PC-3 (cell line): ENCODE results near the gene PLCL1. TPM values are rescaled to one million over a fixed set of nuclear protein-coding genes. Genes with fewer than 3 reads are reported as not detected.

ENCODE experiments used
- ATAC-seq: fragments of 200-7000 bp; cut with Tn5 transposase; 2 replicates; pipeline ENCODE4 v1.9.1; 2020; ENCODE audit warnings: mild to moderate bottlenecking, moderate library complexity
- BruUV-seq: library from RNA; stranded (reverse); fragments of 400-500 nt; replicated peaks from 2 replicates; lab custom pipeline; 2021; lab: Mats Ljungman, UMichigan
- CTCF ChIA-PET: fragments of 300-600 bp; sonication (Branson Sonifier 250); formaldehyde crosslinking; loops from one replicate; lab custom pipeline; 2022; ENCODE audit warnings: antibody characterized with exemption; lab: Charles Lee
- POLR2A ChIA-PET: fragments of 300-600 bp; sonication (Branson Sonifier 250); formaldehyde crosslinking; loops from one replicate; lab custom pipeline; 2022; ENCODE audit warnings: antibody characterized with exemption; ENCODE audit not compliant: unreplicated experiment; lab: Charles Lee
- DNase-seq: peaks from one replicate; pipeline ENCODE4 v3.0.0-alpha.2; 2015
- H2AFZ ChIP-seq: fragments of 300-600 bp; sonication (generic); 2 replicates; pipeline ENCODE4 v1.6.0; 2016; ENCODE audit warnings: antibody characterized with exemption, low read length
- H3F3A ChIP-seq: fragments of 300-600 bp; sonication (generic); one replicate; pipeline ENCODE4 v1.6.0; 2017; ENCODE audit warnings: antibody characterized with exemption, low read length, control low read depth, mild to moderate bottlenecking; ENCODE audit not compliant: unreplicated experiment
- H3K27ac ChIP-seq: fragments of 300-600 bp; sonication (generic); 2 replicates; pipeline ENCODE4 v1.5.1; 2016; ENCODE audit warnings: mild to moderate bottlenecking, low read length
- H3K27me3 ChIP-seq: fragments of 300-600 bp; sonication (generic); 2 replicates; pipeline ENCODE4 v1.6.1; 2016; ENCODE audit warnings: low read length, mixed read lengths
- H3K36me3 ChIP-seq: fragments of 300-600 bp; sonication (generic); 2 replicates; pipeline ENCODE4 v1.6.1; 2016; ENCODE audit warnings: low read depth, mixed run types, low read length, mixed read lengths
- H3K4me1 ChIP-seq: fragments of 300-600 bp; sonication (generic); 2 replicates; pipeline ENCODE4 v1.5.1; 2016; ENCODE audit warnings: low read length; ENCODE audit not compliant: insufficient read depth
- H3K4me2 ChIP-seq: fragments of 300-600 bp; sonication (generic); 2 replicates; pipeline ENCODE4 v1.6.0; 2016; ENCODE audit warnings: low read length
- H3K4me3 ChIP-seq: fragments of 300-600 bp; sonication (generic); 2 replicates; pipeline ENCODE4 v1.5.1; 2016; ENCODE audit warnings: mild to moderate bottlenecking, low read length, mixed read lengths
- H3K79me2 ChIP-seq: fragments of 300-600 bp; sonication (generic); 2 replicates; pipeline ENCODE4 v1.6.1; 2017; ENCODE audit warnings: low read length, mixed read lengths
- H3K9ac ChIP-seq: fragments of 300-600 bp; sonication (generic); 2 replicates; pipeline ENCODE4 v1.6.0; 2016; ENCODE audit warnings: mild to moderate bottlenecking, low read length
- H3K9me2 ChIP-seq: fragments of 300-600 bp; sonication (generic); replicated peaks from 2 replicates; pipeline ENCODE4 v1.6.1; 2016; ENCODE audit warnings: mixed run types, low read length, mixed read lengths
- H3K9me3 ChIP-seq: fragments of 300-600 bp; sonication (generic); 2 replicates; pipeline ENCODE4 v1.6.1; 2016; ENCODE audit warnings: low read length, mixed read lengths
- H4K20me1 ChIP-seq: fragments of 300-600 bp; sonication (generic); 2 replicates; pipeline ENCODE4 v1.6.1; 2016; ENCODE audit warnings: low read length, mixed read lengths
- EZH2 ChIP-seq: fragments of 300-600 bp; sonication (generic); IDR thresholded peaks from one replicate; pipeline ENCODE4 v1.6.1; 2017; ENCODE audit warnings: antibody characterized with exemption, mild to moderate bottlenecking, low read length; ENCODE audit not compliant: unreplicated experiment
- EZH2phosphoT487 ChIP-seq: fragments of 300-600 bp; sonication (generic); IDR thresholded peaks from 2 replicates; pipeline ENCODE4 v1.6.1; 2018; ENCODE audit warnings: mild to moderate bottlenecking, antibody characterized with exemption, low read length, borderline replicate concordance
- intact Hi-C: fragments of 100-400 bp; cut with micrococcal nuclease; formaldehyde crosslinking; loops from 2 replicates; pipeline ENCODE4 v1.9.0; 2023
- total RNA-seq: library from RNA; depleted of rRNA; stranded (reverse); fragments of >200 nt; gene quantifications from 2 replicates; pipeline ENCODE4 v1.2.3, GENCODE V29; 2014
- TF ChIP-seq, protein P1 (sequence below): fragments of 300-600 bp; sonication (generic); conservative IDR thresholded peaks from 2 replicates; pipeline ENCODE4 v1.5.1; 2017; ENCODE audit warnings: antibody characterized with exemption, low read depth, mild to moderate bottlenecking, low read length

Gene PLCL1
- total RNA-seq, 1 experiment from 2014 or later: not detected

DNA sequence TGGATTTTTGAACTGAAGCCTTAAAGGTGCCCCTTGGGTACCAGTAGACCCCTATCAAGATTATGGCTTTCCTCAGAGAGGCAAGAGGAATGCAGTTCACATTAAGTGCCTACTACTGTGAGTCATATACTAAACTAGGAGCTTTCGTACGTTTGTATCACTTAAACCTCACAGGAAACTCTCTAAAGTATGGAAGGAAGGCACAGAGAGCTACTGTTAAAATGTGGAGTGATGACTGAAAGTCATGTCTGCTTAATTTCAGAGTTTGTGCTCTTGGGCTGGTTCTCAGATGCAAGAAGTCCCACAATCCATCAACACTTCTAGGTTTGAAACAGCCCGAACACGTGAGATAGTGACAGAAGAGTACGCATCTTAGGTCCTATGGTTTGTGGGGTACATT is 4.7 kb downstream of the PLCL1 start:
- no peaks in the 10 kb centered on the region for H3F3A ChIP-seq
- no peaks in the 10 kb centered on the region for H4K20me1 ChIP-seq
- ChIA-PET POLR2A (no interaction called here), CTCF (no interaction called here)
- peaks cover 71% of the 10 kb centered on the region for H3K27me3 ChIP-seq
- no peak overlapping the region for H3K4me3 ChIP-seq
- H3K9me3 ChIP-seq: no peaks in the 10 kb centered on the region
- no peak overlapping the region for H2AFZ ChIP-seq
- DNase-seq (no peak), ATAC-seq (no peak)
- BruUV-seq: no TSS peak
- intact Hi-C loops: no loop called here
- no peaks in the 10 kb centered on the region for H3K36me3 ChIP-seq
- H3K9me2 ChIP-seq: no peaks in the 10 kb centered on the region
- no peaks in the 10 kb centered on the region for H3K79me2 ChIP-seq
- peaks cover 5% of the 10 kb centered on the region; the same call in 1 of the 2 replicates for H3K4me1 ChIP-seq
- no peak overlapping the region for H3K27ac ChIP-seq
- no peak overlapping the region for H3K4me2 ChIP-seq
- no peak overlapping the region for H3K9ac ChIP-seq
- TF ChIP-seq EZH2 (no peak), EZH2phosphoT487 (no peak)
- TF ChIP-seq, protein P1, sequence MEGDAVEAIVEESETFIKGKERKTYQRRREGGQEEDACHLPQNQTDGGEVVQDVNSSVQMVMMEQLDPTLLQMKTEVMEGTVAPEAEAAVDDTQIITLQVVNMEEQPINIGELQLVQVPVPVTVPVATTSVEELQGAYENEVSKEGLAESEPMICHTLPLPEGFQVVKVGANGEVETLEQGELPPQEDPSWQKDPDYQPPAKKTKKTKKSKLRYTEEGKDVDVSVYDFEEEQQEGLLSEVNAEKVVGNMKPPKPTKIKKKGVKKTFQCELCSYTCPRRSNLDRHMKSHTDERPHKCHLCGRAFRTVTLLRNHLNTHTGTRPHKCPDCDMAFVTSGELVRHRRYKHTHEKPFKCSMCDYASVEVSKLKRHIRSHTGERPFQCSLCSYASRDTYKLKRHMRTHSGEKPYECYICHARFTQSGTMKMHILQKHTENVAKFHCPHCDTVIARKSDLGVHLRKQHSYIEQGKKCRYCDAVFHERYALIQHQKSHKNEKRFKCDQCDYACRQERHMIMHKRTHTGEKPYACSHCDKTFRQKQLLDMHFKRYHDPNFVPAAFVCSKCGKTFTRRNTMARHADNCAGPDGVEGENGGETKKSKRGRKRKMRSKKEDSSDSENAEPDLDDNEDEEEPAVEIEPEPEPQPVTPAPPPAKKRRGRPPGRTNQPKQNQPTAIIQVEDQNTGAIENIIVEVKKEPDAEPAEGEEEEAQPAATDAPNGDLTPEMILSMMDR: no peak

DNA sequence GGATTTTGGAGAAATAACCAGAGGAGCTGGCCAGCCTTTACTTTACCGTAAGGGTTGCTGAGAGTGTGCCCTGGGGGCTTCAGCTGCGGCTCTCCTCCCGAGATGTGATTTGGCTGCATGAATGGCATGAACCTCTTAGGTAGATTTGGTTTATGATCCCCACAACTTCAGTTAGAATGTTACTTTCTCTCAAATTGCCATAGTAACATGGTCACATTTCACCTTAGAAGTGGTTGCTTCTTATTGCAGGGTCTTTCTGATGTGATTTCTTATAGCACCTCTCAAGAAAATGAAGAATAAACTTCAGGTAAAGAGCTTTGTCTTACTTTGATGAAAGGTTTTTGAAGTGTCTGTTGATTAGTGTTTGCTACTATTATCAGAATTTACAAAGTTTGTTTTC is 5.6 kb downstream of the PLCL1 start:
- no peak overlapping the region for H2AFZ ChIP-seq
- no peak overlapping the region for H3K4me3 ChIP-seq
- H3K36me3 ChIP-seq: no peaks in the 10 kb centered on the region
- ATAC-seq (no peak), DNase-seq (no peak)
- peaks cover 65% of the 10 kb centered on the region for H3K27me3 ChIP-seq
- no peaks in the 10 kb centered on the region for H3F3A ChIP-seq
- no peaks in the 10 kb centered on the region for H3K9me2 ChIP-seq
- TF ChIP-seq EZH2 (no peak), EZH2phosphoT487 (no peak)
- TF ChIP-seq, protein P1: no peak
- no peaks in the 10 kb centered on the region for H3K9me3 ChIP-seq
- H3K79me2 ChIP-seq: no peaks in the 10 kb centered on the region
- H4K20me1 ChIP-seq: no peaks in the 10 kb centered on the region
- H3K27ac ChIP-seq: no peak overlapping the region
- intact Hi-C loops: no loop called here
- H3K4me1 ChIP-seq: peaks cover 4% of the 10 kb centered on the region; the same call in 1 of the 2 replicates
- H3K9ac ChIP-seq: no peak overlapping the region
- POLR2A ChIA-PET: no interaction called here
- no peak overlapping the region for H3K4me2 ChIP-seq
- no TSS peak for BruUV-seq
- CTCF ChIA-PET: no interaction called here

DNA sequence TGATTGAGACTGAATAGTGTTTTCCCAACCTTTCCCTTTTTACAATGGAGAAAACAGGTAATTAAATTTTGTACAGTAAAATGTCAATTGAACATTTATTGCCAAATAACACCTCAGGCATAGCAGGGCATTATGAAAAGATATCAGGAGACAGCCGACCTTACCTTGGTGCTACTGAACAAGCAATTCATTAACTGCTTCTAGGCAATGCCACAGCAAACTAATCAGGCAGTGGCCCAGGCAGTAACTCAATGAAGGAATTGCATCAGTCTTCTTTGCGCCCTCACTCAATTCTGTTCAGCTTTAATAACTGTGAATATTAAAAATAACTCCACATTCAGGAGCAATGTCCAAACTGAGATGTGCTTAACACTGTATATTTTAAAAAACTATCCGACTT is 6.1 kb downstream of the PLCL1 start:
- no peak overlapping the region for H3K4me2 ChIP-seq
- CTCF ChIA-PET: no interaction called here
- H3K4me3 ChIP-seq: no peak overlapping the region
- H4K20me1 ChIP-seq: no peaks in the 10 kb centered on the region
- no peak overlapping the region for H3K9ac ChIP-seq
- H2AFZ ChIP-seq: no peak overlapping the region
- no peaks in the 10 kb centered on the region for H3K36me3 ChIP-seq
- H3K79me2 ChIP-seq: no peaks in the 10 kb centered on the region
- no peaks in the 10 kb centered on the region for H3F3A ChIP-seq
- no peaks in the 10 kb centered on the region for H3K9me2 ChIP-seq
- H3K27ac ChIP-seq: no peak overlapping the region
- DNase-seq (no peak), ATAC-seq (no peak)
- intact Hi-C loops: no loop called here
- TF ChIP-seq EZH2: no peak
- no peak for TF ChIP-seq EZH2phosphoT487
- TF ChIP-seq, protein P1: no peak
- no TSS peak for BruUV-seq
- H3K9me3 ChIP-seq: no peaks in the 10 kb centered on the region
- peaks cover 60% of the 10 kb centered on the region for H3K27me3 ChIP-seq
- POLR2A ChIA-PET: no interaction called here
- H3K4me1 ChIP-seq: no peaks in the 10 kb centered on the region
